Retinal pigment epithelial cell (primary cell): ENCODE measurements around the gene IVL.

Experiments
- DNase-seq: peaks from one replicate; pipeline ENCODE4 v3.0.0-alpha.2; 2010; ENCODE audit warnings: low read depth
- H3K4me3 ChIP-seq: 2 replicates; pipeline ENCODE4 v1.5.1; 2011; ENCODE audit warnings: mild to moderate bottlenecking, low read length, control low read depth, moderate library complexity
- TF ChIP-seq, protein P1 (sequence below): conservative IDR thresholded peaks from 2 replicates; pipeline ENCODE4 v1.5.1; 2011; ENCODE audit warnings: low read depth, low read length, control low read depth, inconsistent platforms

IVL gene

DNA sequence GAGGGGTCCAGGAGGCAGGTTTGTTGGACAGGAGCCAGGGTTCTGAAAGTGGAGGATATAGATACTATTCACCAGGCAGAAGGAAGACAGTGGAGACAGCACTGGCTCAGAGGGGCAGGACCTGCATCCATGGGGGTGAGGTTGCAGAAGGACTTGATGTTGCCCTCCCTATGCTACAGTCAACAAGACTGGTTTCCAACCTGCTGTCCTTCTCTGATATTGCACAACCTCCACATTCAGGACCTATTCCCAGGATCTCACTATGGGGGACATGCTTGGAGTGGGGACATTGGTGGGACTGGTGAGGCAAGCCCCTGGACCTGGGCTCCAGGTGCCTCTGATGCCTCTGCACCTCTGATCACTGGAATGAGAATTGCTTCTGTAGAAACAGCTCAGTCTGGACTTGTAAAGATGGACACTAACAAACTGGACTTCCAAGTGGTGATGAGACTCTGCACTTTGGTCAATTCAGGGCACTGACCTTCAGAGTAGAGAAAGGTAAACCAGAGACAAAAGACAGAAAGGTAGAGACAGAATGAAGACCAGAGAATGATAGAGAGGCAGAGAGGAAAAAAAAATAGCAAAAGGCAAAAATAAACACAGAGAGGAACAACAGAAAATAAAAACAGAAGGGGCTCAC, 28.7 kb upstream of the IVL start:
- H3K4me3 ChIP-seq, result no peak overlapping the region
- DNase-seq, result no peak
- TF ChIP-seq, protein P1, sequence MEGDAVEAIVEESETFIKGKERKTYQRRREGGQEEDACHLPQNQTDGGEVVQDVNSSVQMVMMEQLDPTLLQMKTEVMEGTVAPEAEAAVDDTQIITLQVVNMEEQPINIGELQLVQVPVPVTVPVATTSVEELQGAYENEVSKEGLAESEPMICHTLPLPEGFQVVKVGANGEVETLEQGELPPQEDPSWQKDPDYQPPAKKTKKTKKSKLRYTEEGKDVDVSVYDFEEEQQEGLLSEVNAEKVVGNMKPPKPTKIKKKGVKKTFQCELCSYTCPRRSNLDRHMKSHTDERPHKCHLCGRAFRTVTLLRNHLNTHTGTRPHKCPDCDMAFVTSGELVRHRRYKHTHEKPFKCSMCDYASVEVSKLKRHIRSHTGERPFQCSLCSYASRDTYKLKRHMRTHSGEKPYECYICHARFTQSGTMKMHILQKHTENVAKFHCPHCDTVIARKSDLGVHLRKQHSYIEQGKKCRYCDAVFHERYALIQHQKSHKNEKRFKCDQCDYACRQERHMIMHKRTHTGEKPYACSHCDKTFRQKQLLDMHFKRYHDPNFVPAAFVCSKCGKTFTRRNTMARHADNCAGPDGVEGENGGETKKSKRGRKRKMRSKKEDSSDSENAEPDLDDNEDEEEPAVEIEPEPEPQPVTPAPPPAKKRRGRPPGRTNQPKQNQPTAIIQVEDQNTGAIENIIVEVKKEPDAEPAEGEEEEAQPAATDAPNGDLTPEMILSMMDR, result no peak

DNA sequence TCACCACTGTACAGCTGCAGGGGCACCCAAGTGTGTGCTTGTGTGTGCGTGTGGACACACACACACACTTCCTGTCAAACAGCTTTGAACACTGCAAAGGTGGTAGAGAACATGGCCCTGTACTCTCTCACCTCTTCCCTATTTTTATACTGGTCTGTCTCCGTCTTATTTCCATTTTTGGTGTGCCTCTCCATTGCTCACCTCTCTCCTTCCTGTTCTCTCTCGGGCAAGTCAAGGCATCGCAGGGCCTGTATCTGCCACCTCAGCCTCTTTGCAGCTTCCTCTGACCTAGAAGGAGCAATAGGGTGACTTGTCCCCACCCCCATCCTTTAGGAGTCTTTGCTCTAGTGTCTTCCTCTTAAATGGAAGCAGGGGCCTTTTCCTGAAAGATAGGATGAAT, 28.0 kb upstream of the IVL start:
- DNase-seq, result no peak
- H3K4me3 ChIP-seq, result no peak overlapping the region
- TF ChIP-seq, protein P1, result no peak

DNA sequence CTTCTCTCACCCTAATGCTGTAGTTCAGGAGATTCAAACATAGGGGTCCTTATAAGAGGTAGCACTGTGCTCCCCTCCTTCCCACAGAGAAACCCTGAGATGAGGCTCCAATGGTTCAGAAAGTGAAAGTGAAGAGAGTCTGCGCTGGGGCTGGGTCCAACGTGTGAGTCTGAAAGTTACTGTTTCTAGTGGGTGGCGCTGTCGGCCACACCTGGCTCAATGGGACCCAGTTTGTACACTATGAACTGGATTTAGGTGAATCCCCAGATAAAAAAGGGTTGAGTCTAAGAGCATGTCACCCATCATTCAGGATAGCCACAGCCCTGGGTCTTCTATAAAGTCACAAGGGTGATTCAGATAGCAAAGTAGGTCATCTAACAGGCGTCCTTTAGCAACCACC, 27.4 kb upstream of the IVL start:
- DNase-seq, result no peak

DNA sequence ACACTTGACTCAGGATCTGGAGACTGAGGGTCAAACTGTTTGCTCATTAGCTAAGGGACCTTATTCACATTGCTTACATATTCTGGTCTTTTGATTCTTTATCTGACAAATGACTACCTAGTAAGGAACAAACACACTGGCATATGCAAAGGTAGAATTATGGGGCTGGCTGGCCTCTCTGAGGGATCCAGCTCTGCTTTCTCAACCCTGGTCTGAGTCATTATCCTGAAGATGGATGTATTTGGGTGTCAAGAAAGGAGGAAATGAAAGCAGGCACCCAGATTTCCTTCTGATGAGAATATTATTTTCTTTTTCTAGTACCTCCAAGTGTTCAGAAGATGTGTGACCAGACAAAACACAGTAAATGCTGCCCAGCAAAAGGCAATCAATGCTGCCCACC, 24.3 kb upstream of the IVL start:
- DNase-seq, result no peak
- TF ChIP-seq, protein P1, result no peak
- H3K4me3 ChIP-seq, result no peak overlapping the region

More for the DNA sequence above, 27.4 kb upstream of the IVL start:
- no peak overlapping the region for H3K4me3 ChIP-seq
- TF ChIP-seq, protein P1, result no peak

DNA sequence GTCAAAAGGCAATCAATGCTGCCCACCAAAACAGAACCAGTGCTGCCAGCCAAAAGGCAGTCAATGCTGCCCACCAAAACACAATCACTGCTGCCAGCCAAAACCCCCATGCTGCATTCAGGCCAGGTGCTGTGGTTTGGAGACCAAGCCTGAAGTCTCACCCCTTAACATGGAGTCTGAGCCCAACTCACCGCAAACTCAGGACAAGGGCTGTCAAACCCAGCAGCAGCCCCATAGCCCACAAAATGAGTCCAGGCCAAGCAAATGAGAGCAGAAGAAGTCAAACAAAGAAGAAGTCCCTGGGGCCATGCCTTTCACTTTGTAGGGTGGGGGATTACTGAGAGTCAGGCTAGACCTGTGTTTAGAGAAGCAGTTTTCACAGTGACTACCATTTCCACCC, 23.8 kb upstream of the IVL start:
- no peak overlapping the region for H3K4me3 ChIP-seq
- DNase-seq, result no peak
- TF ChIP-seq, protein P1, result no peak

DNA sequence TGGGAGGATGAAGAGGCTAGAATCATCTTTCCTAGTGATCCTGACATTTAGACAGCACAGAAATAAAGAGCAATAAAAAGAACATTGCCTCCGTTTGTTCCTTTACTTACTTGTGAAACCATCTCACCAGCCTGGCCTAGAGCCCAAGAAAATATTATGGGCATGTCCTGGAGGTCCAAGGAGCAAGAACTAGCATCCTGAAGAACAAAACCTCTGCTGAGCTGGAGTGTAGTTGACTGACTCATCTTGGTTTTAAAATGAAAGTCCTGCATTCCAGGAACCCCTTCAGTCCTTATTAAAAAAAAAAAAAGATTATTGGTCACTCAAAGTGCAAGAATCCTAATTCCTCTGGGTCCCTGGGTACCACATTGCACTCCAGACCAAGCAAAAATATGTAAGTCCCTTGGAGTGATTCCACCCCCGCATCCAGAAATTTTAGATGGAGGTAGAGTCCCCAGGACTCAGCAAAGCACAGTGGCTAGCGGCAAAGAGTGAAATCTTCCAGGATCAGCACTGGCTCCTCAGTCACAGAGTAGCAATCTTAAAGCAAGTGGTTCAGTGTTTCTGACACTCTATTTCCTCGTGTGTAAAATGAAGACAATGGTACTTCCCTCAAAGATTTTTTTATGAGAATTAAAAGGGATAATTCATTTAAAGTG, 23.3 kb upstream of the IVL start:
- TF ChIP-seq, protein P1, result no peak
- DNase-seq, result no peak

DNA sequence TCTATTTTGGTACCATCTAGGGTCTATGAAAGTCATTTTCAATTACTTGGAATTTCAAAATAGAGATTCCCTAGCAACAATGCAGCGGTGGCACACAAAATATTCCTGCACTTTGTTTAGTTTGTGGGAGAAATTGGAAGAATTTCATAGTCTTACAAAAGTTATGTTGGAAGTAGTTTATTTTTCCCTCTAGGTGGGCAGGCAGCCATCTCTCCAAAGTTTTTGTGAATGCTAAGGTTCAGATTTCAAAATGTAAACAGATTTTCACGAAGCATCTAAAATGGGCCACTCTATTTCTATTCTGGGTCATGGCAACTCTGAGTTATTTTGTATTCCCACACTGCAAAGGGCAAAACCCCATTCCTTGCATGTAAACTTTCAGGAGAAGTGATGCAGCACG, 22.3 kb upstream of the IVL start:
- DNase-seq, result no peak
- TF ChIP-seq, protein P1, result no peak
- H3K4me3 ChIP-seq, result no peak overlapping the region

More for the DNA sequence above, 23.3 kb upstream of the IVL start:
- no peak overlapping the region for H3K4me3 ChIP-seq
